Panc1 (cell line): ENCODE measurements around the gene CSNK1G1.

Experiments
- POLR2AphosphoS5 ChIP-seq: IDR thresholded peaks from 2 replicates; pipeline ENCODE4 v1.6.1; 2012; ENCODE audit warnings: mild to moderate bottlenecking, low read depth, low read length, moderate library complexity
- REST ChIP-seq, 2 experiments: IDR thresholded peaks; 2 replicates each; pipeline ENCODE4 v1.6.1; 2011 to 2012; ENCODE audit warnings: low read depth in 2 of 2, control low read depth in 1 of 2, low read length in 1 of 2, mild to moderate bottlenecking in 1 of 2, moderate library complexity in 1 of 2; ENCODE audit not compliant: insufficient read depth in 1 of 2
- SIN3A ChIP-seq: IDR thresholded peaks from 2 replicates; pipeline ENCODE4 v1.6.1; 2012; ENCODE audit warnings: low read depth, mild to moderate bottlenecking, low read length, moderate library complexity, borderline replicate concordance; ENCODE audit not compliant: insufficient read depth
- TCF7L2 ChIP-seq: IDR thresholded peaks from 2 replicates; pipeline ENCODE4 v1.6.1; 2011; ENCODE audit warnings: mild to moderate bottlenecking, low read depth, low read length, inconsistent platforms
- TF ChIP-seq, protein P1 (sequence below): fragments of 450-650 bp; IDR thresholded peaks from 2 replicates; pipeline ENCODE4 v1.5.1; 2017; ENCODE audit warnings: mild to moderate bottlenecking

GRCh38 chr15:64324165-64324877 lies 31.7 kb downstream of the CSNK1G1 start:
- TF ChIP-seq, protein P1, sequence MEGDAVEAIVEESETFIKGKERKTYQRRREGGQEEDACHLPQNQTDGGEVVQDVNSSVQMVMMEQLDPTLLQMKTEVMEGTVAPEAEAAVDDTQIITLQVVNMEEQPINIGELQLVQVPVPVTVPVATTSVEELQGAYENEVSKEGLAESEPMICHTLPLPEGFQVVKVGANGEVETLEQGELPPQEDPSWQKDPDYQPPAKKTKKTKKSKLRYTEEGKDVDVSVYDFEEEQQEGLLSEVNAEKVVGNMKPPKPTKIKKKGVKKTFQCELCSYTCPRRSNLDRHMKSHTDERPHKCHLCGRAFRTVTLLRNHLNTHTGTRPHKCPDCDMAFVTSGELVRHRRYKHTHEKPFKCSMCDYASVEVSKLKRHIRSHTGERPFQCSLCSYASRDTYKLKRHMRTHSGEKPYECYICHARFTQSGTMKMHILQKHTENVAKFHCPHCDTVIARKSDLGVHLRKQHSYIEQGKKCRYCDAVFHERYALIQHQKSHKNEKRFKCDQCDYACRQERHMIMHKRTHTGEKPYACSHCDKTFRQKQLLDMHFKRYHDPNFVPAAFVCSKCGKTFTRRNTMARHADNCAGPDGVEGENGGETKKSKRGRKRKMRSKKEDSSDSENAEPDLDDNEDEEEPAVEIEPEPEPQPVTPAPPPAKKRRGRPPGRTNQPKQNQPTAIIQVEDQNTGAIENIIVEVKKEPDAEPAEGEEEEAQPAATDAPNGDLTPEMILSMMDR, result no peak
- TF ChIP-seq POLR2AphosphoS5 (no peak), REST (IDR thresholded peaks at IDR 0.05; ENCODE audit: insufficient read depth in 1 of 2, low read depth in 2 of 2, low read length in 1 of 2) (no peak), SIN3A (no peak), TCF7L2 (no peak)
